Keratinocyte (primary cell): Measurements from ENCODE around the gene IL21R.

Source experiments
- EZH2 ChIP-seq: IDR thresholded peaks from one replicate; pipeline ENCODE4 v1.6.1; 2012; ENCODE audit warnings: inconsistent platforms, mild to moderate bottlenecking, low read length, moderate library complexity
- TF ChIP-seq, protein P1 (sequence below), 3 experiments: IDR thresholded peaks in 1 of 3; conservative IDR thresholded peaks in 1 of 3; optimal IDR thresholded peaks in 1 of 3; 2 replicates in 2 of 3; 3 replicates in 1 of 3; pipeline versions ENCODE3 to v1.5.1; 2011; ENCODE audit warnings: low read length in 3 of 3, mild to moderate bottlenecking in 3 of 3, moderate library complexity in 2 of 3, control low read depth in 1 of 3, inconsistent platforms in 1 of 3; ENCODE audit not compliant: insufficient read depth in 2 of 3; ENCODE audit errors: extremely low read depth in 1 of 3

DNA sequence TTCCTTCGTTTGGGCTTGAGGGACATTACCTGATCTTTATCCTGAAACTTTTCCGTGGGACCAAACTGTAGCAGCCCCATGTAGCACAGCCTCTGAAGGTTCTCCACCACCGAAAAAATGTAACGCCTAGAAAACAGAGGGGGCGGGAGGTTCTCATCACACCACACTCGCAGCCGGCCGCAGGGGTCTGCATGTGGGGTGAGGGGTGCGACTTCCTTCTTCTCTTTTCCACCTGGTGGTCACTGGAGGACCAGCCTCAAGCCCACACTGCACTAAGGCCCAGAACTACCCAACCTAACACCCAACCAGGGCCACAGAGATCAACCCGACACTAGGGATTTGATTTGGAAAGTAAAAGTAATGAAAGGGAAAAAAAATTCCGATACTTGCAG, 90.6 kb downstream of the IL21R start:
- TF ChIP-seq, protein P1, sequence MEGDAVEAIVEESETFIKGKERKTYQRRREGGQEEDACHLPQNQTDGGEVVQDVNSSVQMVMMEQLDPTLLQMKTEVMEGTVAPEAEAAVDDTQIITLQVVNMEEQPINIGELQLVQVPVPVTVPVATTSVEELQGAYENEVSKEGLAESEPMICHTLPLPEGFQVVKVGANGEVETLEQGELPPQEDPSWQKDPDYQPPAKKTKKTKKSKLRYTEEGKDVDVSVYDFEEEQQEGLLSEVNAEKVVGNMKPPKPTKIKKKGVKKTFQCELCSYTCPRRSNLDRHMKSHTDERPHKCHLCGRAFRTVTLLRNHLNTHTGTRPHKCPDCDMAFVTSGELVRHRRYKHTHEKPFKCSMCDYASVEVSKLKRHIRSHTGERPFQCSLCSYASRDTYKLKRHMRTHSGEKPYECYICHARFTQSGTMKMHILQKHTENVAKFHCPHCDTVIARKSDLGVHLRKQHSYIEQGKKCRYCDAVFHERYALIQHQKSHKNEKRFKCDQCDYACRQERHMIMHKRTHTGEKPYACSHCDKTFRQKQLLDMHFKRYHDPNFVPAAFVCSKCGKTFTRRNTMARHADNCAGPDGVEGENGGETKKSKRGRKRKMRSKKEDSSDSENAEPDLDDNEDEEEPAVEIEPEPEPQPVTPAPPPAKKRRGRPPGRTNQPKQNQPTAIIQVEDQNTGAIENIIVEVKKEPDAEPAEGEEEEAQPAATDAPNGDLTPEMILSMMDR (optimal IDR thresholded peaks at IDR 0.05 in 1 of 3, IDR thresholded peaks at IDR 0.05 in 1 of 3, conservative IDR thresholded peaks at IDR 0.05 in 1 of 3; ENCODE audit: extremely low read depth in 1 of 3, insufficient read depth in 2 of 3, low read length in 3 of 3) = no peak
- no peak for TF ChIP-seq EZH2
